MM.1S (cell line): ENCODE results near the gene SERPINA4.

Experiments
- DNase-seq: peaks from one replicate; pipeline ENCODE4 v3.0.0-alpha.2; 2015
- H2AFZ ChIP-seq: fragments of 300-600 bp; sonication (generic); 2 replicates; pipeline ENCODE4 v1.6.0; 2016; ENCODE audit warnings: antibody characterized with exemption, low read length
- H3F3A ChIP-seq: fragments of 300-600 bp; sonication (generic); 2 replicates; pipeline ENCODE4 v1.6.1; 2016; ENCODE audit warnings: mild to moderate bottlenecking, antibody characterized with exemption, low read length, moderate library complexity, mixed read lengths; ENCODE audit not compliant: insufficient read depth
- H3K27ac ChIP-seq: fragments of 300-600 bp; sonication (generic); 2 replicates; pipeline ENCODE4 v1.5.1; 2016; ENCODE audit warnings: mild to moderate bottlenecking, low read length
- H3K27me3 ChIP-seq: fragments of 300-600 bp; sonication (generic); replicated peaks from 2 replicates; pipeline ENCODE4 v1.6.0; 2016; ENCODE audit warnings: low read length; ENCODE audit not compliant: insufficient read depth
- H3K36me3 ChIP-seq: fragments of 300-600 bp; sonication (generic); replicated peaks from 2 replicates; pipeline ENCODE4 v1.6.1; 2016; ENCODE audit warnings: mild to moderate bottlenecking, low read length, mixed read lengths; ENCODE audit not compliant: insufficient read depth
- H3K4me1 ChIP-seq: fragments of 300-600 bp; sonication (generic); 2 replicates; pipeline ENCODE4 v1.6.1; 2016; ENCODE audit warnings: low read length, mixed read lengths
- H3K4me2 ChIP-seq: fragments of 300-600 bp; sonication (generic); 2 replicates; pipeline ENCODE4 v1.6.0; 2016; ENCODE audit warnings: low read depth, low read length
- H3K4me3 ChIP-seq: fragments of 300-600 bp; sonication (generic); 2 replicates; pipeline ENCODE4 v1.5.1; 2016; ENCODE audit warnings: low read length, mixed read lengths
- H3K79me2 ChIP-seq: fragments of 300-600 bp; sonication (generic); 2 replicates; pipeline ENCODE4 v1.6.1; 2016; ENCODE audit warnings: mixed run types, low read length, mixed read lengths
- H3K9ac ChIP-seq: fragments of 300-600 bp; sonication (generic); 2 replicates; pipeline ENCODE4 v1.6.1; 2016; ENCODE audit warnings: low read length, mixed read lengths
- H3K9me2 ChIP-seq: fragments of 300-600 bp; sonication (generic); replicated peaks from 2 replicates; pipeline ENCODE4 v1.6.1; 2016; ENCODE audit warnings: mild to moderate bottlenecking, low read length, mixed read lengths; ENCODE audit not compliant: insufficient read depth
- H3K9me3 ChIP-seq: fragments of 300-600 bp; sonication (generic); replicated peaks from 2 replicates; pipeline ENCODE4 v1.6.1; 2016; ENCODE audit warnings: mild to moderate bottlenecking, low read length, mixed read lengths; ENCODE audit not compliant: insufficient read depth
- H4K20me1 ChIP-seq: fragments of 300-600 bp; sonication (generic); 2 replicates; pipeline ENCODE4 v1.6.1; 2016; ENCODE audit warnings: mild to moderate bottlenecking, low read length, moderate library complexity, mixed read lengths; ENCODE audit not compliant: insufficient read depth
- EZH2 ChIP-seq: fragments of 300-600 bp; sonication (generic); optimal IDR thresholded peaks from 2 replicates; pipeline ENCODE3; 2017; ENCODE audit warnings: low read depth, mild to moderate bottlenecking, antibody characterized with exemption, low read length, mixed read lengths
- EZH2phosphoT487 ChIP-seq: fragments of 300-600 bp; sonication (generic); IDR thresholded peaks from 2 replicates; pipeline ENCODE4 v1.6.1; 2018; ENCODE audit warnings: antibody characterized with exemption, low read length
- TF ChIP-seq, protein P1 (sequence below): fragments of 300-600 bp; sonication (generic); IDR thresholded peaks from 2 replicates; pipeline ENCODE4 v1.5.1; 2016; ENCODE audit warnings: antibody characterized with exemption, low read length, mixed read lengths

SERPINA4 gene

GRCh38 chr14:94542111-94542810, 19.0 kb upstream of the SERPINA4 start:
- Histone ChIP-seq H4K20me1 (no peaks in the 10 kb centered on the region), H3K27me3 (no peaks in the 10 kb centered on the region), H3K9ac (no peak overlapping the region), H3K4me2 (no peak overlapping the region), H3K36me3 (no peaks in the 10 kb centered on the region), H3K9me2 (no peaks in the 10 kb centered on the region), H3K79me2 (no peaks in the 10 kb centered on the region), H3K4me3 (no peak overlapping the region), H3K27ac (no peak overlapping the region), H3F3A (no peaks in the 10 kb centered on the region), H2AFZ (no peak overlapping the region), H3K4me1 (no peaks in the 10 kb centered on the region), H3K9me3 (no peaks in the 10 kb centered on the region)
- DNase-seq, result no peak
- TF ChIP-seq EZH2phosphoT487 (no peak), EZH2 (no peak)
- TF ChIP-seq, protein P1, sequence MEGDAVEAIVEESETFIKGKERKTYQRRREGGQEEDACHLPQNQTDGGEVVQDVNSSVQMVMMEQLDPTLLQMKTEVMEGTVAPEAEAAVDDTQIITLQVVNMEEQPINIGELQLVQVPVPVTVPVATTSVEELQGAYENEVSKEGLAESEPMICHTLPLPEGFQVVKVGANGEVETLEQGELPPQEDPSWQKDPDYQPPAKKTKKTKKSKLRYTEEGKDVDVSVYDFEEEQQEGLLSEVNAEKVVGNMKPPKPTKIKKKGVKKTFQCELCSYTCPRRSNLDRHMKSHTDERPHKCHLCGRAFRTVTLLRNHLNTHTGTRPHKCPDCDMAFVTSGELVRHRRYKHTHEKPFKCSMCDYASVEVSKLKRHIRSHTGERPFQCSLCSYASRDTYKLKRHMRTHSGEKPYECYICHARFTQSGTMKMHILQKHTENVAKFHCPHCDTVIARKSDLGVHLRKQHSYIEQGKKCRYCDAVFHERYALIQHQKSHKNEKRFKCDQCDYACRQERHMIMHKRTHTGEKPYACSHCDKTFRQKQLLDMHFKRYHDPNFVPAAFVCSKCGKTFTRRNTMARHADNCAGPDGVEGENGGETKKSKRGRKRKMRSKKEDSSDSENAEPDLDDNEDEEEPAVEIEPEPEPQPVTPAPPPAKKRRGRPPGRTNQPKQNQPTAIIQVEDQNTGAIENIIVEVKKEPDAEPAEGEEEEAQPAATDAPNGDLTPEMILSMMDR, result no peak

DNA sequence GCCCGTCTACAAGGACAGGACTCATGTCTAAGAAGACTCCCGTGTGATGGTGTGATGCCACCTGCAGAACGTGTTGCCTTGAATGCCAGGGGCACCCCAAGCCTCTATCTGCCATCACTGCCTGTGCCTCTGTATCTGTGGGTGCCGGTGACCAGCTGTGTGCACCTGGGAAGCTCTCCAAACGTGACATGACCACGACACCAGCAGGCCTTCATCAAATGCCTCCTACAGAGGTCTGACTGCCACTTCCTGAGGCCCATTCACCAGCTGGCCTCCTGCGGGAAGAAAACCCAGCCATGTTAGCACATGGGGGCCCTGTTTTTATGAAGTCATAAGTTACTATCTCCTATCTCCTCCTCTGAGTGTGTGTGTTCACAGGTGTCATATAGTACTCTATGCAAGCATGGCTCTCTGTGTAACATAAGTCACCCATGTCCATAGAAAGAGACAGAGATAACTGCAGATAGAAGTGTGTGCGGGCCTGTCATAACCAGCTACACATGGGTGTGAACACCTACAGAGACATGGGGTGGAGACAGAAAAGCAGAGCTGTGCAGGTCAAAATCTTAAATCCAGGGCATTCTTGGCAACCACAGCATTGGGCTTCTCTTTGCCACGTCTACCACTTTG, 18.3 kb upstream of the SERPINA4 start:
- Histone ChIP-seq H3K27ac (no peak overlapping the region), H3K79me2 (no peaks in the 10 kb centered on the region), H4K20me1 (no peaks in the 10 kb centered on the region), H3F3A (no peaks in the 10 kb centered on the region), H2AFZ (no peak overlapping the region), H3K27me3 (no peaks in the 10 kb centered on the region), H3K9me2 (no peaks in the 10 kb centered on the region), H3K9me3 (no peaks in the 10 kb centered on the region), H3K4me2 (no peak overlapping the region), H3K4me3 (no peak overlapping the region), H3K9ac (no peak overlapping the region), H3K4me1 (no peaks in the 10 kb centered on the region), H3K36me3 (no peaks in the 10 kb centered on the region)
- no peak for TF ChIP-seq EZH2phosphoT487
- TF ChIP-seq, protein P1, result no peak
- TF ChIP-seq EZH2, result no peak
- no peak for DNase-seq

DNA sequence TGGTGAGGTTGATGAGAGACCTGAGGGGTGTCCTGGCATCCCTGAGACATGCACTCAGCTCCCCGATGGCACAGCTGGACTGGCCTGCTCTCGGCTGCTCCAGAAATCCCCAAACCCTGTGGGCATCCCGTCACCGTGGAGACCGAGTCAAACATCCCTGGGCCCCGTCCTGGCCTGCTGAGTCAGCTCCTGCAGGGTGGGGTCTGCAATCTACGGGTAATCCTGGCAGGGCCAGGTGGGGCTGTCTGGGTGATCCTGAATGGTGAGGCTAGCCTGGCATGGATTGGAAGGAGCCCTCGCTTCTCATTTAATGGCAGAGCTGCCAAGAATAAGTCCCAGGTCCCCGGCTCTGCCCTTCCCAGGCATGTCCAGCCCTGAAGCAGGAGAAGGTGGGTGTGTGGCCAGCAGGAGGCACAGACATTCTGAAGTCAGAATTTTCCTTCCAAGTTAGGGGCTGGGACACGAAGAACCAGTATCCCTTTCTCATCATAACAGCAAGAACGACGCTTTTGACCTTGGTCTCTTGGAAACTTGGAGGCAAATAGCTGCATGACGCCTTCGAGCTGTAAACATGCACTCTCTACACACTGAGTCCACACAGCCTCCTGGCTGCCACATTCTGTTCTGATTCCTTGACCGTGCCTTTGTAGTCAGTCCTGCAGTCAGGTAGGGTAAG, 17.7 kb upstream of the SERPINA4 start:
- DNase-seq, result no peak
- no peaks in the 10 kb centered on the region for H3K79me2 ChIP-seq

More for the DNA sequence above, 17.7 kb upstream of the SERPINA4 start:
- Histone ChIP-seq H3K4me2 (no peak overlapping the region), H3K9ac (no peak overlapping the region), H4K20me1 (no peaks in the 10 kb centered on the region), H3K36me3 (no peaks in the 10 kb centered on the region), H3K9me3 (no peaks in the 10 kb centered on the region), H2AFZ (no peak overlapping the region), H3K27ac (no peak overlapping the region), H3K4me1 (no peaks in the 10 kb centered on the region), H3K9me2 (no peaks in the 10 kb centered on the region), H3K4me3 (no peak overlapping the region), H3F3A (no peaks in the 10 kb centered on the region), H3K27me3 (no peaks in the 10 kb centered on the region)
- TF ChIP-seq EZH2 (no peak), EZH2phosphoT487 (no peak)
- TF ChIP-seq, protein P1, result no peak
